MV-4-11 (cell line): ENCODE measurements around the gene CACNG8.

Experiments used
- DNase-seq: peaks from one replicate; lab custom pipeline; 2025; lab: John Stamatoyannopoulos, UW

Gene CACNG8

GRCh38 chr19:53992815-53993214 is 30.1 kb downstream of the CACNG8 start:
- DNase-seq = no peak

- DNase-seq = no peak
These were observed 30.7 kb downstream of the CACNG8 start for GRCh38 chr19:53993448-53993847.

GRCh38 chr19:53994811-53995210 is 32.1 kb downstream of the CACNG8 start:
- no peak for DNase-seq

GRCh38 chr19:53998223-53998622 is 35.5 kb downstream of the CACNG8 start:
- DNase-seq = no peak

DNA sequence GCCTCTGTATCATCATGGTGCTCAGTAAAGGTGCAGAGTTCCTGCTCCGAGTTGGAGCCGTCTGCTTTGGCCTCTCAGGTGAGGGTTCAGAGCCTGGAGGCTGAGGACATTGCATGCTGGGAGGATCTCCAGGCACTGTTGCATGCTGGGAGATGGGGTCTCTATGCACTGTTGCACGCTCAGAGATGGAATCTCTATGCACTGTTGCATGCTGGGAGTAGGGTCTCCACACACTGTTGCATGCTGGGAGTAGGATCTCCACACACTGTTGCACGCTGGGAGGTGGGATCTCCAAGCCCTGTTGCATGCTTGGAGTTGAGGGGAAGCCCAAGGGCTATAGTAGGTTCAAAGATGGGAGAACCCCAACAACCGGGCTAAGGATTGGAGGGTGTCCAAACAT is 37.0 kb downstream of the CACNG8 start:
- no peak for DNase-seq

- no peak for DNase-seq
These were observed 38.8 kb downstream of the CACNG8 start for GRCh38 chr19:54001496-54001895.

GRCh38 chr19:54002495-54003315 is 40.0 kb downstream of the CACNG8 start:
- DNase-seq = no peak

GRCh38 chr19:54009440-54009839 is 46.7 kb downstream of the CACNG8 start:
- no peak for DNase-seq

DNA sequence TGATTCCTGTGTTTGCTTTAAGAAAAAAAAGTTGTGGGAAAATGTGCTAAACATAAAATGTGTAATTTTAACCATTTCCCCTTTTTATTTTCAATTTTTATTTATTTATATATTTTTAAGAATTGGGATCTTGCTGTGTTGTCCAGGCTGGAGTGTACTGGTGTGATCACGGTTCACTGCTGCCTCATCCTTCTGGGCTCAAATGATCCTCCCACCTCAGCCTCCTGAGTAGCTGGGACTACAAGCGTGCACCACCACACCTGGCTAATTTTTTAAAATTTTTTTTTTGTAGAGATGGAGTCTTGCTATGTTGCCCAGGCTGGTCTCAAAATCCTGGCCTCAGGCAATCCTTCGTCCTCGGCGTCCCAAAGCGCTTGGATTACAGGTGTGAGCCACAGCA is 47.7 kb downstream of the CACNG8 start:
- DNase-seq = no peak

DNA sequence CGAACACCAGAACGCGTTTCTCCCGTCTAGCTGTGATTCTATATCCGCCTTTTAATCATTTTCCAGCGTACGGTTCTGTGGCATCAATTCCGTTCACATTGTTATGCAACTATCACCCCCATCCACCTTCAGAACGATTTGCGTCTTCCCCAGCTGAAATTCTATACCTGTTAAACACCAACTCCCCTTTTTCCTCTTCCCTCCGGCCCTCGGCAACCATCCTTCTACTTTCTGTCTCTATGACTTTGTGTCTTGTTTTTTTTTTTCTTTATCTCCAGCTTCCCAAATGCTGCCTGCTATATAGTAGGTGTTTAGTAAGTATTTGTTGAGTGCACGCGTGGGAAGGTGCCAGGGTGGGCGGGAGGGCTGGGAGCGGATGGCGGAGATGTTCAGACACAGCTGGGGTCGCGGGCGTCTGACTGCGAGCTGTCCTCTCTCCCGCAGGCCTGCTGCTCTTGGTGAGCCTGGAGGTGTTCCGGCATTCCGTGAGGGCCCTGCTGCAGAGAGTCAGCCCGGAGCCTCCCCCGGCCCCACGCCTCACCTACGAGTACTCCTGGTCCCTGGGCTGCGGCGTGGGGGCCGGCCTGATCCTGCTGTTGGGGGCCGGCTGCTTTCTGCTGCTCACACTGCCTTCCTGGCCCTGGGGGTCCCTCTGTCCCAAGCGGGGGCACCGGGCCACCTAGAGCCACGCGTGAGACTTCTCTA is 48.9 kb downstream of the CACNG8 start:
- DNase-seq = no peak

GRCh38 chr19:54013866-54014265 is 51.1 kb downstream of the CACNG8 start:
- no peak for DNase-seq

GRCh38 chr19:54014920-54015560 is 52.3 kb downstream of the CACNG8 start:
- no peak for DNase-seq

DNA sequence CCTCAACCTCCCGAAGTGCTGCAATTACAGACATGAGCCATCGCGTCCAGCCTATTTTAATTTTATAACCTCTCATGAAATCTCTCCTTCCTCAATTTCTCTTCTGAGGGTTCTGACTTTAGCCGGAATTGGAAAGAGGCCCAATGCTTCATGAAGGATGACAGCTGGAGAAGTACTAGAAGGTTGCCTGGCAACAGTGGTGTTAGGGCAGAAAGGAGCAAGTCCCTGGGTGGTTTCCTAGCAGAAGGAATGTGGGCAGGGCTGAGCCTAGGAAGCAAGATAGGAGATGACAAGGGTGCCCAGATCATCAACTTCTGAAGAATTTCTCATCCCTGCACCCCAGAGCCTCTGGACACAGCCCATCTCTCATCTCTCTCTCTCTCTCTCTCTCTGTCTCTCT is 54.5 kb downstream of the CACNG8 start:
- DNase-seq = peak; percentile 22

DNA sequence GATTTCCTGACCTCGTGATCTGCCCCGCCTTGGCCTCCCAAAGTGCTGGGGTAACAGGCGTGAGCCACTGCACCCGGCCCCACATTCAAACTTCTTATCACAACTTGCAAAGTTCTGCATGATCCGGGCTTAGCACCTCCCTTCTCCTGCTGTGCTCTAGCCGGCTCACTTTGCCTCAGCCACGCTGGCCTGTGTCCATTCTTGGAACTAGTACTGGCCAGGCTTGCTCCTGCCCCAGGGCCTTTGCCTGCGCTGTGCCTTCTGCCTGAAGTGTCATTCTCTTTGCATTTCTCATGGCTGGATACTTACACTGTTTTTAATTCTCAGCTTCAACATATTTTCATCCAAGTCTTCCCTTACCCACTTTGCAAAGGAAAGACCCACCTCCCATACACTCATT is 58.6 kb downstream of the CACNG8 start:
- no peak for DNase-seq

DNA sequence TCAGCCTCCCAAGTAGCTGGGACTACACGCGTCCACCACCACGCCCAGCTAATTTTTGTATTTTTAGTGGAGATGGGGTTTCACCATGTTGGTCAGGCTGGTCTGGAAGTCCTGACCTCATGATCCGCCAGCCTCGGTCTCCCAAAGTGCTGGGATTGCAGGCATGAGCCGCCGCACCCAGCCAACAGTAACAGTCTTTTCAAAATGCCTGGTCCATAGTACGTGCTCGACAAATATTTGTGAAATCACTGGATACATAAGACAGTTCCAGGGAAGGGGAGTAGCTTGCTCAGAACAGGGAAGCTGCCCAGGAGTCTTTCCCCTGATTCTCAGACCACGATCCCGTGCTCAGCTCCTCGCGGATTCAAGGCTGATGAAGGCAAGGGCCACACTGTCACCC is 59.2 kb downstream of the CACNG8 start:
- no peak for DNase-seq

DNA sequence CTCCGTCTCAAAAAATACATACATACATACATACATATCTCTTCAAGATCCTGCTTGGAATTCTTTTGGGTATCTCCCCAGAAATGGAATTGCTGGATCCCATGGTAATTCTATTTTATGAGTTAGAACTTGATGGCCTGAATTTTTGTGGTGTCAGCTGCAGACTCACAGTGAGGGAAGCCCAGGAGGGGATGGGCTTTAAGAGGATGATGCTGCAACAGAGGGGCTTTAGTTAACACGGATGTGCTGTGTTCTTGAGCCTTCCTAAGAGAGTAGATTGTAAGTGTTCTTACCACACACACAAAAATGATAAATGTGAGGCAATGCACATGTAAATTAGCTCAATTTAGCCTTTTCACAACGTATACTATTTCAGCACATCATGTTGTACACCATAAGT is 60.5 kb downstream of the CACNG8 start:
- peak; percentile 66 for DNase-seq

GRCh38 chr19:54024660-54025059 is 61.9 kb downstream of the CACNG8 start:
- no peak for DNase-seq

DNA sequence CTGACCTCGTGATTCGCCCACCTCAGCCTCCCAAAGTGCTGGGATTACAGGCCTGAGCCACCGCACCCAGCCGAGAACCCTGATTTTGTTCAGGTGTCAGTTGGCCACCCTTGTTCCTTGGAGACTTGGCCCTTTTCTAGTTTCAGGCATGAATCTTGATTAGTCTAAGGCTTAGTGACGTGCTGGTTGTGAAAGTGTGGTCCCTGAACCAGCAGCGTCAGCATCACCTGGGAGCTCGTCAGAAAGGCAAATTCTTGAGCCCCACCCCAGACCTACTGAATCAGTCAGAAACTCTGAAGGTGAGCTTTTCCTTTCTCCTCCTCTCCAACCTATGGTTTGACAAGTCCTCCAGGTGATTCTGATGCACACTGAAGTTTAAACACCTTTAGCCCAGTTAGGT is 63.9 kb downstream of the CACNG8 start:
- DNase-seq = no peak

GRCh38 chr19:54029301-54029700 is 66.6 kb downstream of the CACNG8 start:
- DNase-seq = peak; percentile 21

DNA sequence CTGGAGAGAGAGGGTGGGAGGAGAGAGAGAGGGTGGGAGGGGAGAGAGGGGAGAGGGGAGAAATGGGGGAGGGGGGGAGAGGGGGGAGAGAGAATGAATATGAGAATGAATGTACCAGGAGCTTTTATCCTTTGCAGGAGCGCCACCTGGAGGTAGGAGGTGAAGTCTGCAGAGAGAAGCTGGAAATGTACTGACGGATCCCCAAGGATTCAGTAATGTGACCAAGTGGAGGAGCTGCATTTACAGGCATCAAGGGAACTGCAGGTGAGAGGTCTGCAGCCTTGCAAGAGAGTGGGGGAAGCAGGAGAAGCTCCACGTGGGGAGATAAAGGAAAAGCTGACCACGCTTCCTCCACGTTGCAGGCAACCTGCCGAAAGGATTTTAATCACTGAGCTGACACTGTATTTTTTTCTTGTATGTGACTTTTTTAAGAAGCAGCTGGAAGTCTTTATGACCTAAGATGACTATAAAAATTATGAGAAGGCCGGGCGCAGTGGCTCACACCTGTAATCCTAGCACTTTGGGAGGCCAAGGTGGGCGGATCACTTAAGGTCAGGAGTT is 67.3 kb downstream of the CACNG8 start:
- DNase-seq = peak; percentile 49

DNA sequence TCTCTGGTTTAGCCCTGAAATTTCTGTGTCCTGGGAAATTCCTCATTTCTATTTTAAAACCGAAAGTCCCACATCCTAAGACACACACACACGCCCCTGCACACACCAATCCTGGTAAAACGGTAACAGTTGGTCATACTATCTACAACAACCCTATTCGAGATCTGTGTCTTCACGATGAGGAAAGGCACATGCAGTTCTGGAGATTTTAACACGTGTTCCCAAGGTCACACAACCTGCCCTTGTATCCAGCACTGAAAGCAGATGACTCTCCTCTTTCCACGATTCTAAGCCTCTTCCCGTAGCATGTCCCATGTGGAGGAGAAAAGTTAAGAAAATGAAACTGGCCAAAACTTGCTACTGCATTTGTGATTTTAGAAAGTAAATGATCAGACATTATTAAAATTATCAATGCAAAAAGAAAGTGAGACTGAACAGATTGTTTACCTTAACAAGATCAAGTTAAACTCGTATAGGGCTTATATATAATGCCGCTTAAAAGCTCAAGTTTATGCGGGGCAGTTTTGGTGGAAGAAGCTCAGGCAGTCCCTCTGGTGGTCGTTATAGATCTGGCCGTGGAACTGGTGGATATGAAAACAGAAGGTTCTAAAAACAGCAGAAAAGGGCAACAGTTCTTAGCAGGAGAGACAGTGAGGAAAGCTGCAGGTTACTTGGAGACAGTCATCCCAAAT is 68.3 kb downstream of the CACNG8 start:
- no peak for DNase-seq
